Heart right ventricle (tissue), 16 donors: ENCODE measurements around the gene NCAPD3. TPM values are rescaled to one million over a fixed set of nuclear protein-coding genes. Genes with fewer than 3 reads are reported as not detected.

Experiments
- ATAC-seq, 8 donors: fragments of 200-7000 bp; cut with Tn5 transposase; one replicate each; pipeline ENCODE4 v1.9.1; 2020; ENCODE audit warnings: mild to moderate bottlenecking in 8 of 8, moderate library complexity in 8 of 8, moderate number of reproducible peaks in 1 of 8
- DNase-seq, 2 donors: peaks; one replicate each; pipeline ENCODE4 v3.0.0-alpha.2; 2020
- H3K27ac ChIP-seq, 10 donors: fragments of 200-600 bp; sonication (generic) in 2 of 10; one replicate each; pipeline versions ENCODE4 v1.5.0 to v1.8.0; 2020 to 2022; ENCODE audit warnings: mild to moderate bottlenecking in 3 of 10
- H3K27me3 ChIP-seq, 7 donors: fragments of 200-600 bp; one replicate each; pipeline ENCODE4 v1.8.0; 2021 to 2022; ENCODE audit warnings: mild to moderate bottlenecking in 2 of 7
- H3K36me3 ChIP-seq, 9 donors: fragments of 200-600 bp; sonication (generic) in 1 of 9; one replicate each; pipeline versions ENCODE4 v1.5.0 to v1.8.0; 2020 to 2022; ENCODE audit warnings: mild to moderate bottlenecking in 2 of 9
- H3K4me1 ChIP-seq, 9 donors: fragments of 200-600 bp; sonication (generic) in 1 of 9; one replicate each; pipeline versions ENCODE4 v1.5.0 to v1.8.0; 2020 to 2022; ENCODE audit warnings: mild to moderate bottlenecking in 4 of 9
- H3K4me3 ChIP-seq, 10 donors: fragments of 200-600 bp; sonication (generic) in 2 of 10; one replicate each; pipeline versions ENCODE4 v1.5.0 to v1.8.0; 2020 to 2022; ENCODE audit warnings: mild to moderate bottlenecking in 7 of 10, moderate library complexity in 2 of 10
- H3K9me3 ChIP-seq, 11 donors: fragments of 200-600 bp in 10 of 11; sonication (generic) in 2 of 11; one replicate each; pipeline versions ENCODE4 v1.5.0 to v1.8.0; 2013 to 2022; ENCODE audit warnings: mild to moderate bottlenecking in 2 of 11, control low read depth in 1 of 11, moderate library complexity in 1 of 11
- CTCF ChIP-seq, 9 donors: fragments of 200-600 bp; sonication (generic) in 2 of 9; IDR thresholded peaks; one replicate each; pipeline versions ENCODE4 v1.5.0 to v1.8.0; 2021 to 2022; ENCODE audit warnings: antibody characterized with exemption in 9 of 9, mild to moderate bottlenecking in 5 of 9, moderate library complexity in 1 of 9
- WGBS, 2 donors: extraction: QIAGEN DNeasy Blood & Tissue Kit; methylation state at CpG; one replicate each; pipeline ENCODE4 v1.1.7; 2013; ENCODE audit warnings: inconsistent platforms in 1 of 2; 5-methylcytosine and 5-hydroxymethylcytosine counted together
- intact Hi-C, 10 donors: fragments of 100-400 bp; cut with DNase I; formaldehyde crosslinking; loops; one replicate each; pipeline versions ENCODE4 v1.11.1 to v1.14.2; 2022
- polyA plus RNA-seq, 2 donors: library from polyadenylated mRNA; stranded (reverse); fragments of 200-250 nt; gene quantifications; one replicate each; pipeline ENCODE4 v1.2.3, GENCODE V29; 2013
- total RNA-seq, 10 donors: library from RNA; stranded (reverse); fragmentation: NEBNext Ultra II Directional in 3 of 10; extraction: Animal tissue kit (Norgen Biotek cat#: 25700) in 3 of 10; gene quantifications; one replicate each; pipeline versions ENCODE4 v1.2.1 to v1.2.4, GENCODE V29; 2021 to 2023
- donor health status: Arrhythmogenic right ventricular cardiomyopathy.
- donor health status: ischemic (EF 13 %, LVEDD 7.1; RV severe dilation, severe dysfunction).
- donor health status: healthy with polysubstance abuse.
- donor health status: DM: no; HTN: yes; CAD: no.
- donor health status: DM: no; HTN: no; CAD: no.
- donor health status: ischemic (EF 25% LVEDD 6.9; RV normal size, moderate dysfunction).
- donor health status: ischemic (EF 25% LVEDD 5.7; RV mildly dilated, moderate dysfunction).
- donor health status: healthy.
- donor health status: DM: yes; HTN: yes; CAD: no.
- donor health status: Ischemic cardiomyopathy.
- donor health status: ischemic (EF 35%, LVEDD 5.7; RV mildly dilated, moderate dysfunction).
- donor health status: nonischemic (EF 11% LVEDD 7.7; RV severe dilation, severe dysfunction).
- donor health status: DM: yes; HTN: yes; CAD: no.
- donor health status: PGD.
- donor health status: ischemic (EF 29% LVEDD 5.4; RV normal size, mild dysfunction).
- donor health status: nonischemic (EF 23%, LVEDD 6.1; RV moderate dilation, normal function).

Gene NCAPD3
- total and polyA plus RNA-seq, 12 donors, result 4.2 to 16.7 (median 11.0) TPM

- no peaks in the 10 kb centered on the region for H3K27me3 ChIP-seq
- no peak for TF ChIP-seq CTCF (IDR thresholded peaks at IDR 0.05)
- intact Hi-C loops, result no loop called here
- peak overlapping the region in 2 of 10 donors; percentile 68 to 71 for H3K4me3 ChIP-seq
- H3K27ac ChIP-seq, result no peak overlapping the region
- ATAC-seq (no peak), DNase-seq (no peak)
- peaks cover 0 to 17% (median 0%) of the 10 kb centered on the region in 9 donors for H3K36me3 ChIP-seq
- H3K4me1 ChIP-seq, result peaks cover 6 to 77% (median 68%) of the 10 kb centered on the region in 9 donors
- WGBS, 2 donors, result 86 to 88% methylated on average over 5 of the region's 5 CpGs
- no peaks in the 10 kb centered on the region for H3K9me3 ChIP-seq
Measured at GRCh38 chr11:134226806-134227325, 3.1 kb upstream of the NCAPD3 start.

- peaks cover 0 to 18% (median under 1%) of the 10 kb centered on the region in 9 donors for H3K36me3 ChIP-seq
- H3K4me1 ChIP-seq, result peaks cover 6 to 59% (median 51%) of the 10 kb centered on the region in 9 donors
- intact Hi-C loops, result loop anchor here in 5 of 10 donors (1.0 to 5.0 kb wide), 3 partner anchors 28 to 88 kb away; partner anchors contain the start of genes ACAD8 (in 5 of the 5) and THYN1 (in 5 of the 5)
- no peak for TF ChIP-seq CTCF (IDR thresholded peaks at IDR 0.05)
- DNase-seq (peak; percentile 75 to 77), ATAC-seq (peak; percentile 25 to 68 (median 50))
- no peaks in the 10 kb centered on the region for H3K27me3 ChIP-seq
- peak overlapping the region; percentile 68 to 90 (median 76) for H3K4me3 ChIP-seq
- 0 to 1% methylated on average over 82 to 93 of the region's 93 CpGs for WGBS, 2 donors
- H3K27ac ChIP-seq, result peak overlapping the region; percentile 81 to 97 (median 94)
- no peaks in the 10 kb centered on the region for H3K9me3 ChIP-seq
Measured at GRCh38 chr11:134224710-134225664, 1.2 kb upstream of the NCAPD3 start.

- H3K27me3 ChIP-seq, result no peaks in the 10 kb centered on the region
- H3K36me3 ChIP-seq, result peaks cover 0 to 37% (median 10%) of the 10 kb centered on the region in 9 donors
- TF ChIP-seq CTCF (IDR thresholded peaks at IDR 0.05), result no peak
- intact Hi-C loops, result loop anchor here in 1 of 10 donors (5.0 kb wide), 1 partner anchor 86 kb away; no protein-coding TSS in a partner anchor
- peaks cover 6 to 41% (median 35%) of the 10 kb centered on the region in 9 donors for H3K4me1 ChIP-seq
- 10 to 12% methylated on average over 5 of the region's 5 CpGs for WGBS, 2 donors
- DNase-seq (no peak), ATAC-seq (no peak)
- peak overlapping the region; percentile 68 to 90 (median 76) for H3K4me3 ChIP-seq
- no peaks in the 10 kb centered on the region for H3K9me3 ChIP-seq
- peak overlapping the region in 3 of 10 donors; percentile 81 to 97 (median 96) for H3K27ac ChIP-seq
Measured at GRCh38 chr11:134223121-134223520, 646 bp downstream of the NCAPD3 start.

GRCh38 chr11:134216816-134217215, 7.0 kb downstream of the NCAPD3 start:
- Histone ChIP-seq H3K4me3 (no peak overlapping the region), H3K27me3 (no peaks in the 10 kb centered on the region), H3K9me3 (no peaks in the 10 kb centered on the region), H3K27ac (no peak overlapping the region), H3K36me3 (peaks cover 0 to 78% (median 21%) of the 10 kb centered on the region in 9 donors), H3K4me1 (no peaks in the 10 kb centered on the region)
- WGBS, 2 donors, result 93 to 97% methylated on average over 3 of the region's 3 CpGs
- ATAC-seq (no peak), DNase-seq (no peak)
- TF ChIP-seq CTCF (IDR thresholded peaks at IDR 0.05), result no peak
- intact Hi-C loops, result no loop called here
